AG04450 (cell line): ENCODE measurements around the gene RPL31. TPM values are rescaled to one million over a fixed set of nuclear protein-coding genes. Genes with fewer than 3 reads are reported as not detected.

ENCODE experiments used
- CTCF ChIA-PET: fragments of 300-600, 350-600 bp; formaldehyde crosslinking; extraction: SDS; loops from one replicate; lab custom pipeline; 2022; ENCODE audit warnings: antibody characterized with exemption, inconsistent platforms; lab: Charles Lee
- POLR2A ChIA-PET: fragments of 350-600 bp; formaldehyde crosslinking; extraction: SDS; loops from one replicate; lab custom pipeline; 2021; ENCODE audit warnings: antibody characterized with exemption, inconsistent platforms; lab: Yijun Ruan, JAX
- DNase-seq: peaks from one replicate; pipeline ENCODE4 v3.0.0-alpha.2; 2011; ENCODE audit warnings: low read depth, low spot score
- H3K27ac ChIP-seq: one replicate; pipeline ENCODE4 v1.5.1; 2012; ENCODE audit warnings: low read depth, low read length, control low read depth
- H3K27me3 ChIP-seq: one replicate; pipeline ENCODE4 v1.6.0; 2012; ENCODE audit warnings: low read length; ENCODE audit not compliant: control insufficient read depth, insufficient read depth
- H3K4me3 ChIP-seq: 2 replicates; pipeline ENCODE4 v1.5.1; 2011; ENCODE audit warnings: mild to moderate bottlenecking, low read depth, low read length, control low read depth
- H3K9me3 ChIP-seq: 2 replicates; pipeline ENCODE4 v1.5.1; 2012; ENCODE audit warnings: low read length; ENCODE audit not compliant: control insufficient read depth, insufficient read depth
- polyA plus RNA-seq: library from polyadenylated mRNA; depleted of rRNA; stranded (reverse); fragments of >200 nt; gene quantifications from 2 replicates; pipeline ENCODE4 v1.2.3, GENCODE V29; 2011
- TF ChIP-seq, protein P1 (sequence below): IDR thresholded peaks from 2 replicates; pipeline ENCODE4 v1.5.1; 2011; ENCODE audit warnings: low read depth, low read length, control low read depth, inconsistent platforms

The RPL31 gene
- polyA plus RNA-seq, 1 experiment, result 2,534 TPM

DNA sequence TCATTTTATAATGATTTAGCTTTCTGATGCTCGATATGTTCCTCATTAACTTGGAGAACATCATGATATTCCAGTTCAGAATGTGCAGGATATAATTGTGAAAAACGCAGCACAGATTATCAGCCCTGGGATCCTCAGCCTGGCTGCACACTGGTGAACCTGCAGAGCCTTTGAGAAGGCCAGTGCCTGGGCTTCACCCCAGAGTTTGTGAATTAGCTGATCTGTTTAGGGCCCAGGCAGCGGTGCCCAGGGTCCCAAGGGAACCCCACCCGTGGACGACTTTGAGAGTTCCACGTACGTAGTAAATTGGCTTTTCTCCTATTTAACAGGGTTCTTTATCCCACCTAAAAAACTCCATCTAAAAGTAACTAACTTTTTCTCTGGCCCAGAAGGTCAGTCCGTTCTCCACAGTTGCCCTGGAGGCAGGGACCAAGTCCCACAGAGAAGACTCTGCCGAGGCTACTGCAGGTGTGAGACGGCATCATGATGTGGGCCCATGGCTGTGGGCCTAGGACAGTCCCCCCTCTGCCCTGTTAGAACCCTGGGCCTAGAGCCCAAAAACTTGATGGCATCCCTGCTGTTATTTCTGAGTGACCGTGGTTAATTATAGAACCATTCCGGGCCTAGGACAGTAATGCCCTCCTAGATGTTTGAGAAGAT, 39.6 kb upstream of the RPL31 start:
- Histone ChIP-seq H3K9me3 (peaks cover 2% of the 10 kb centered on the region; the same call in 1 of the 2 replicates), H3K4me3 (no peak overlapping the region), H3K27ac (no peak overlapping the region), H3K27me3 (no peaks in the 10 kb centered on the region)
- TF ChIP-seq, protein P1, sequence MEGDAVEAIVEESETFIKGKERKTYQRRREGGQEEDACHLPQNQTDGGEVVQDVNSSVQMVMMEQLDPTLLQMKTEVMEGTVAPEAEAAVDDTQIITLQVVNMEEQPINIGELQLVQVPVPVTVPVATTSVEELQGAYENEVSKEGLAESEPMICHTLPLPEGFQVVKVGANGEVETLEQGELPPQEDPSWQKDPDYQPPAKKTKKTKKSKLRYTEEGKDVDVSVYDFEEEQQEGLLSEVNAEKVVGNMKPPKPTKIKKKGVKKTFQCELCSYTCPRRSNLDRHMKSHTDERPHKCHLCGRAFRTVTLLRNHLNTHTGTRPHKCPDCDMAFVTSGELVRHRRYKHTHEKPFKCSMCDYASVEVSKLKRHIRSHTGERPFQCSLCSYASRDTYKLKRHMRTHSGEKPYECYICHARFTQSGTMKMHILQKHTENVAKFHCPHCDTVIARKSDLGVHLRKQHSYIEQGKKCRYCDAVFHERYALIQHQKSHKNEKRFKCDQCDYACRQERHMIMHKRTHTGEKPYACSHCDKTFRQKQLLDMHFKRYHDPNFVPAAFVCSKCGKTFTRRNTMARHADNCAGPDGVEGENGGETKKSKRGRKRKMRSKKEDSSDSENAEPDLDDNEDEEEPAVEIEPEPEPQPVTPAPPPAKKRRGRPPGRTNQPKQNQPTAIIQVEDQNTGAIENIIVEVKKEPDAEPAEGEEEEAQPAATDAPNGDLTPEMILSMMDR, result no peak
- no peak for DNase-seq
- ChIA-PET CTCF (no interaction called here), POLR2A (no interaction called here)

DNA sequence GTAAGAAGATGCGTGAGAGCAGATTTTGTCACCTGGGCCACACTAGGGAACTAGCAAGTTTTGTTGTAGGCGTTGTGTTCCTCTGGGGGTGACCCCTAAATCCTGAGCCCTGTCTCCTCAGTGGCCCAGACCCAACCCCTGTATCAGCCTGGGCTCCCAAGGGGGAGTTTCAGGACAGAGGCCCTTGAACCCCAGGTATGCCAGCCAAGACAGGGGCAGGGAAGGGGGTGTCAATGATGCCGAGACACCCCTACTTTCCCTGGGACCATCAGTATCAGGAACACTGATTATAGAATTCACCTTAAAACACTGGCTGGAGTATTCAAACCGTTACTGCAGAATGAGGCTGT, 39.1 kb upstream of the RPL31 start:
- POLR2A ChIA-PET, result no interaction called here
- no peak overlapping the region for H3K4me3 ChIP-seq
- CTCF ChIA-PET, result no interaction called here
- 0 out of 2 replicates have a peak, but pooled peaks cover 2% of the 10 kb centered on the region for H3K9me3 ChIP-seq
- TF ChIP-seq, protein P1, result no peak
- H3K27me3 ChIP-seq, result no peaks in the 10 kb centered on the region
- H3K27ac ChIP-seq, result no peak overlapping the region
- DNase-seq, result no peak

GRCh38 chr2:100964222-100964621, 37.9 kb upstream of the RPL31 start:
- no peak overlapping the region for H3K4me3 ChIP-seq
- TF ChIP-seq, protein P1, result no peak
- POLR2A ChIA-PET, result no interaction called here

GRCh38 chr2:100964681-100965169, 37.4 kb upstream of the RPL31 start:
- ChIA-PET POLR2A (no interaction called here), CTCF (interaction anchor here (0.9 to 1.1 kb wide), 2 partner anchors 62 to 234 kb away, joined by 3 to 5 read pairs; no protein-coding TSS in a partner anchor)
- Histone ChIP-seq H3K4me3 (no peak overlapping the region), H3K27me3 (no peaks in the 10 kb centered on the region), H3K27ac (no peak overlapping the region), H3K9me3 (0 out of 2 replicates have a peak, but pooled peaks cover 2% of the 10 kb centered on the region)
- no peak for DNase-seq
- TF ChIP-seq, protein P1, result no peak

More at GRCh38 chr2:100964222-100964621, 37.9 kb upstream of the RPL31 start:
- Histone ChIP-seq H3K27ac (no peak overlapping the region), H3K27me3 (no peaks in the 10 kb centered on the region), H3K9me3 (0 out of 2 replicates have a peak, but pooled peaks cover 2% of the 10 kb centered on the region)
- no peak for DNase-seq
- CTCF ChIA-PET, result interaction anchor here (0.9 kb wide), 1 partner anchor 61 kb away, joined by 5 read pairs; no protein-coding TSS in a partner anchor

GRCh38 chr2:100965596-100965995, 36.5 kb upstream of the RPL31 start:
- H3K27me3 ChIP-seq, result no peaks in the 10 kb centered on the region
- H3K9me3 ChIP-seq, result peaks cover 2% of the 10 kb centered on the region; the same call in 1 of the 2 replicates
- POLR2A ChIA-PET, result no interaction called here
- DNase-seq, result no peak
- no peak overlapping the region for H3K4me3 ChIP-seq
- CTCF ChIA-PET, result interaction anchor here (1.1 kb wide), 1 partner anchor 235 kb away, joined by 3 read pairs; no protein-coding TSS in a partner anchor
- H3K27ac ChIP-seq, result no peak overlapping the region
- TF ChIP-seq, protein P1, result no peak
